NB4 (cell line): ENCODE measurements around the gene SUMO2.
"Not testable (repeated sequence)": the region's sequence is repeated elsewhere in the genome, so short reads cannot be mapped to it uniquely, and the experiment has no call there.

ENCODE experiments used
- DNase-seq: peaks from one replicate; pipeline ENCODE4 v3.0.0; 2010; ENCODE audit warnings: low read depth
- H3K4me3 ChIP-seq: one replicate; pipeline ENCODE4 v1.5.1; 2011; ENCODE audit warnings: mild to moderate bottlenecking, low read depth, low read length, moderate library complexity
- CTCF ChIP-seq: IDR thresholded peaks from one replicate; pipeline ENCODE4 v1.5.1; 2012; ENCODE audit warnings: low read depth, low read length
- MYC ChIP-seq: IDR thresholded peaks from 2 replicates; pipeline ENCODE4 v1.6.1; 2011; ENCODE audit warnings: low read depth, low read length
- POLR2A ChIP-seq: IDR thresholded peaks from 2 replicates; pipeline ENCODE4 v1.6.1; 2011; ENCODE audit warnings: mild to moderate bottlenecking; ENCODE audit not compliant: insufficient read length; ENCODE audit errors: extremely low read depth
- TF ChIP-seq, protein P1 (sequence below): IDR thresholded peaks from 2 replicates; pipeline ENCODE4 v1.6.1; 2011; ENCODE audit warnings: low read depth, low read length

SUMO2 gene

GRCh38 chr17:75174996-75175395 is 7.8 kb downstream of the SUMO2 start:
- no peak overlapping the region for H3K4me3 ChIP-seq
- TF ChIP-seq, protein P1, sequence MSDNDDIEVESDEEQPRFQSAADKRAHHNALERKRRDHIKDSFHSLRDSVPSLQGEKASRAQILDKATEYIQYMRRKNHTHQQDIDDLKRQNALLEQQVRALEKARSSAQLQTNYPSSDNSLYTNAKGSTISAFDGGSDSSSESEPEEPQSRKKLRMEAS: no peak
- TF ChIP-seq MYC: no peak
- no peak for TF ChIP-seq POLR2A
- TF ChIP-seq CTCF: no peak
- no peak for DNase-seq

DNA sequence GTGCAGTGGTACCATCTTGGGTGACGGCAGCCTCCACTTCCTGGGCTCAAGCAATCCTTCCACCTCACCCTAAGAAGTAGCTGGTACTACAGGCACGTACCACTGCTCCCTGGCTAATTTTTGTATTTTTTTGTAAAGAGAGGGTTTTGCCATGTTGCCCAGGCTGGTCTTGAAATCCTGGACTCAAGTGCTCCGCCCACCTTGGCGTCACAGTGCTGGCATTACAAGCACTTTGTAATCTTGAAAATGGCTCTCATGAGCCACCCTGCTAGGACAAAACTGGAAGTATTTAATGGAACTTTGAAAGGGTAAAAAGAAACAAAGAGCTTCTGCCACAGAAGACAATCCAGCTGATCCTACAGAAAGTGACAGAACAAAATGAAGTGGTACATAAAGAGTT is 9.2 kb downstream of the SUMO2 start:
- H3K4me3 ChIP-seq: no peak overlapping the region
- DNase-seq: no peak
- TF ChIP-seq CTCF: no peak
- no peak for TF ChIP-seq MYC

DNA sequence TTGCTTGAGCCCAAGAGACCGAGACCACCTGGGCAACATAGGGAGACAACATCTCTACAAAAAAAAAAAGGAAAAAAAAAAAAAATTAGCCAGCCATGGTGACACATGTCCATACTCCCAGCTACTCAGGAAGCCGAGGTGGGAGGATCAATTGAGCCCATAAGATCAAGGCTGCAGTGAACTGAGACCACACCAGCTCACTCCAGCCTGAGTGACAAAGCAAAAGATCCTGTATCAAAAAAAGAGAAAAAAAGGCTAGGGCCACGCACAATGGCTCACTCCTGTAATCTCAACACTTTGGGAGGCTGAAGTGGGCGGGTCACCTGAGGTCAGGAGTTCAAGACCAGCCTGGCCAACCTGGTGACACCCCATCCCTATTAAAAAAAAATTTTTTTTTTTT is 13.8 kb downstream of the SUMO2 start:
- no peak for DNase-seq
- TF ChIP-seq, protein P1: no peak
- TF ChIP-seq POLR2A: no peak
- no peak for TF ChIP-seq MYC
- TF ChIP-seq CTCF: no peak
- no peak overlapping the region for H3K4me3 ChIP-seq

DNA sequence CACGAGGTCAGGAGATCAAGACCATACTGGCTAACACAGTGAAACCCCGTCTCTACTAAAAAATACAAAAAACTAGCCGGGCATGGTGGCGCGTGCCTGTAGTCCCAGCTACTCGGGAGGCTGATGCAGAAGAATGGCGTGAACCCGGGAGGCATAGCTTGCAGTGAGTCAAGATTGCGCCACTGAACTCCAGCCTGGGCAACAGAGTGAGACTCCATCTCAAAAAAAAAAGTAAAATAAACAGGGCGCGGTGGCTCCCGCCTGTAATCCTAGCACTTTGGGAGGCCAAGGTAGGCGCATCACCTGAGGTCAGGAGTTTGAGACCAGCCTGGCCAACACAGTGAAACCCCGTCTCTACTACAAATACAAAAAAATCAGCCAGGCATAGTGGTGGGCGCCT is 18.2 kb downstream of the SUMO2 start:
- not testable (repeated sequence) for H3K4me3 ChIP-seq, DNase-seq

GRCh38 chr17:75163074-75163473 is 19.7 kb downstream of the SUMO2 start:
- DNase-seq: no peak
- no peak overlapping the region for H3K4me3 ChIP-seq
- TF ChIP-seq POLR2A (no peak), CTCF (no peak), MYC (no peak)
- TF ChIP-seq, protein P1: no peak

GRCh38 chr17:75160211-75160610 is 22.5 kb downstream of the SUMO2 start:
- H3K4me3 ChIP-seq: no peak overlapping the region
- no peak for DNase-seq
- TF ChIP-seq POLR2A (no peak), MYC (no peak), CTCF (no peak)
- TF ChIP-seq, protein P1: no peak
